ENCODE results near the gene BEX2.
"Not testable (repeated sequence)": the region's sequence is repeated elsewhere in the genome, so short reads cannot be mapped to it uniquely, and the experiment has no call there.

BEX2 gene

DNA sequence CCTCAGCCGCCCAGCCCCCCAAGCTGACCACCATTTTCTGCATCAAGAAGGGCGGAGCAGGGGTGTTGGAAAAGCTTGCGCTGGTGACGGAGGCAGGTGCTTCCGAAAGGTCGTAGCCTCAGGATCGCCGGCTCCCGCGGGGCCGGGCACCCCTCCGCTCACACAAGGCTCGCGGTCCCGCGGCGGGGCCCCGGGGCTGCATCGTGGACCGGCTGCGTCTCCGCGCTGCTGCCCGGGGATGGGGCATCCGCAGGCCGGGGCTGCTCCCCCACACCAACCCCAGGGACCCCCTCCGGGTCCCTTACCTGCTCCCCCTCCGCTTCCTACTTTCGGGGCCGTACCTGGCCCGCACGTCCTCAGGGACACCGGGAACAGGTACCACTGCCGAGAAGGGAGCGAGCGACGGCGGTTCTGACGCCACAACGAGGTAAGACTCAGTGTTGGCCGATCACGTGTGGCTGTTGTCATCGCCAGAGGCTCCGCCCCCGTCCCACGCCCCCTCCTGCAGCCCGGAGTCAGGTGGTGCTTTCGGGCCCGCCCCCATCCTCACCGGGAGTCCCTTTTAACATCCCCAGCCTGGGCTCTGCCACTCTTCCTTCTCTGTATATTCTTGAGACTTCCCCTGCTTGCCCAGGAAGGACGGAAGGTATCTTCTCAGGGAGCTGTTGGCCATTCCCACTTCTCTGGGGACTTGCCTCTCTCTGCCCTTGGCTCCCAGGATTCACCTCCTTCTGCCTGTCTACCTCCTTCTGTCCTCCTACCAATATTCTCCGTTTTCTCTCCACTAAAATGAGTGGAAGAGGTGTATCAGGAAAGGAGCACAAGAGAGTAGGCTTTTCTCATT, at the start of gene BEX2:
BEX2 (minus strand) TSS at position 436 of the 844 bp plus-strand sequence. CDS start 1,014 bp downstream, outside the sequence.
- peak; percentile 10 for DNase-seq

DNA sequence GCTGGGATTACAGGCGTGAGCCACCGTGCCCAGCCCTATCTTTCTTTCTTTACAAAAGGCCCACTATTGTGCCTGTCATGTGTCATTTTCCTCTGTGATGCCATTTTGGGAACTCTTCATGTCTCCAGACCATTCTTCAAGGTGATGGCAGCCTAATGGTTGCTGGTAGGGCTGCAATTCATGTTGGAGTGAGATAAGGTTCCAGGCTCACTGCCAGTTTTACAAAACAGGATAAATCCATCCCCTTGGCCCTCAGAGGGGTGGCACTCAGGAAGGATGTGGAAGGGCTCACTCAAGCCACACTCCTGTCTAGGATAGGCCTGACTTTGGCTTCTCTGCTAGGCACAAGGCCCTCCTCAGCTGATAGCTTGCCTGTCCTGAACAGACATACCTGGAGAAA, 49.3 kb upstream of the BEX2 start:
- peak; percentile 75 for DNase-seq

DNA sequence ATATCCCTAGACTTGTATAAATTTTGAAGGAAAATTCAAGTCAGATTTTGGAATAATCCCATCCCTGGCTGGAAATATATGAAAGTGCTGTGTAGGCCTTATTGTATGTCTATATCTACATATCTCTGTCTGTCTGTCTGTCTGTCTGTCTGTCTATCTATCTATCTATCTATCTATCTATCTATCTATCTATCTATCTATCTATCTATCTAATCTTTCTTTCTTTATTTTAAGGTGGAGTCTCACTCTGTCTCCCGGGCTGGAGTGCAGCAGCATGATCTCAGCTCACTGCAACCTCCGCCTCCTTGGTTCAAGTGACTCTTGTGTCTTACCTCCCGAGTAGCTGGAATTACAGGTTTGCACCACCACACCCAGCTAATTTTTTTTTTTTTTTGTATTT, 48.8 kb upstream of the BEX2 start:
- not testable (repeated sequence) for DNase-seq

DNA sequence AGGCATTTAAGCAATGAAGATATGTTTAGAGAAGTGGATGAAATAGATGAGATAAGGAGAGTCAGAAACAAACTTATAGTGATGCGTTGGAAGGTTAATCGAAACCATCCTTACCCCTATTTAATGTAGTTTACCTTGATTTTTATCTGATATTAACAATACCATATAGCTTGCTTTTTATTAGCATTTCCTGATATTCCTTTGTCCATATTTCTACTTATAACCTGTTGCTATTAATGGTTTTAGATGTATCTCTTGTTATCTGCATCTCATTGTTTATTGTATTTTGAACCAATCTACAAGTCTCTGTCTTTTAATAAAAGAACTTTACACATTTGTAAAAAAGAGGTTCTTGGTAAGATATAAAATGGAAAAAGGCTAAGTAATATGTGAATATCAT, 47.1 kb upstream of the BEX2 start:
- no peak for DNase-seq

DNA sequence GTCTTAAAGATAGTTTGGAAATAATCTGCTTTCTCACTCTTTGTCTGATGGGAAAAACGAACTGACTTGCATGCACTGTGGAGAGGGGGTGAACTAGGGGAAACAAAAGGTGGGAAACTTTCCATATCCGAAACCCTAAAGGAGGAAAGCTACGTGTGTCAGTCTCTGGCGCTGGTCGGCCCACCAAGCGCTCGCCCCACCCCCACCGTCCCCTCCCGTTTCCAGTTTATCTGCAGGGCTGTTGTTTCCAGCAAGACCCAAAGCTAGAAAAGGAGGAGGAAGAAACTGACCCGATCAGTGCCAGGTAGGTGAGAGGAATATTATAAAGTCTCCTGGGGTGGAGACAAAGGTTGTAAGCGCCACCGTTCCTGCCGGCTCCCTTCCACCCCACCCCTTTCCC, 46.1 kb upstream of the BEX2 start:
- no peak for DNase-seq

DNA sequence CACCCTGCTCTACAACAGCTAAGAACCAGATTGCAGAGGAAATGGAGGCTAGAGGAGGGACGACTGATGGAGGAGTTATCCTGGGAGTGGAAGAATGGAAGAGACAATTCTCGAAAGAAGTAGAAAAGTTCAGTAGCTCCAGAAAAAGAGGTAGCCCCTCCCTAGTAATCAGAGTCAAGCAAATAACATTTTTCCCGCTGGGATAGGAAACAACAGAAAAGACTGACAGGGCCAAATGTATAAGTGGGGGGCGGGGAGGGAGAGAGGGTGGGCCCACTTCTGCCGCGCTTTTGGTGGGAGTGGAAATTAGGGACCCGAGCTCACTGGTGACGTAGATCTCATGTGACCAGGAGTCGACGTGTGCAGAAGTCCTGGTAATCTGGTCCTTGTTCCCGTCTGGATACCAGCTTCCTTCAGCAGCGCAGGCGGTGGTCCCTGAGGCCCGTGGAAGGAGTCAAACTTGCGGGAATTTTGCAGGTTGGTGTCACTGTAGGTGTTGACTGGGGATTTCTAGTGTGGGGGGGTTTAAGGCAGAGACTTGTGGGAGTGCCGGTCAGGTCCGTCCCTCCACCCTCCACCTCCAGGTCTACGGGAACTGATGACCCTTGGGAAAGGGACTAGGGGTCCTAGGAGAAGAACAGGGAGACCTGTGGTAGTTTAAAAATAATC, 45.5 kb upstream of the BEX2 start, which contains the start of gene TCEAL9:
TCEAL9 (plus strand) TSS at position 377 of the 669 bp plus-strand sequence. CDS start 1,179 bp downstream, outside the sequence.
- DNase-seq: peak; percentile 47

DNA sequence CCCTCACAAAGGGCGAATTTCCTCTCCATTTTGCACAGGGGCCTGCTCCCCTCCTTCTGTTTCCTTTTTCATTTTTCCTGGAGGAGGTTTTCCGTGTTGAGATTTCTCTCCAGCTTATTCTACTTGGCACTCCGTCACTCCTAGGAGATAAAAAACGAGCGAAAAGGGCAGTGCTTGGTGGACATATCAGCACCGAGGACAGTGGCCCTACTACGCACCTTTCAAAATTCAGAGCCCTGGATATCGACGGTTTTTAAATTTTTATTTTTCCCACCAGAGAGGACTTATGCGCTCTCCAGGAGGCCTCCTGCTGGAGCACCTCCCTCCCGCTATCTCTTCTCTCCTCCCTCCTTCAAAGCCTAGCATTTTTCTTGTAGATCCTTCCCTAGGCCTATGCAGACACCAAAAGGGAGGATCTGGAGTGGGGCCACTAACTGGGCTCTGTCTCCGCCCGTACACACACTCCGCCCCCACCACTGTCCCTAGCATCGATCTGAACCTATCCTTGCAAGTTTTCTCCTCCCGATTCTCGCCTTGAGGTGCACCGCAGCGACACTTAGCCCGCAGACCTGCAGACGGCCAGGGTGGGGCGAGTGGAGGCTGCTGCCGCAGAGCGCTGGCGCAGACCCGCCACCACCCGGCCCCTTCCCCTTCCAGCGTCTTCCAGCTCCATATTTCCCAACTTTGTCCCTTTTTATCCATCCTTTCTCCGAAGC, 37.0 kb upstream of the BEX2 start:
- DNase-seq: no peak

DNA sequence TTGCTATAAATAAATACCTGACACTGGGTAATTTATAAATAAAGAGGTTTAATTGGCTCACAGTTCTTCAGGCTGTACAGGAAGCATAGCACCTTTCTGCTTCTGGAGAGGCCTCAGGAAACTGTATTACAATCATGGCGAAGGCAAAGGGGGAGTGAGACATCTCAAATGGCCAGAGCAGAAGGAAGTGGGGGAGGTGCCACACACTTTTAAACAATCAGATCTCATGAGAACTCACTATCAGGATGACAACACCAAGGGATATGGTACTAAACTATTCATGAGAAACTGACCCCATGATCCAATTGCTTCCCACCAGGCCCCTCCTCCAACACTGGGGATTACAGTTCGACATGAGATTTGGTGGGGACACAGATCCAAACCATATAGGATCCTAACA, 33.8 kb upstream of the BEX2 start:
- DNase-seq: no peak

DNA sequence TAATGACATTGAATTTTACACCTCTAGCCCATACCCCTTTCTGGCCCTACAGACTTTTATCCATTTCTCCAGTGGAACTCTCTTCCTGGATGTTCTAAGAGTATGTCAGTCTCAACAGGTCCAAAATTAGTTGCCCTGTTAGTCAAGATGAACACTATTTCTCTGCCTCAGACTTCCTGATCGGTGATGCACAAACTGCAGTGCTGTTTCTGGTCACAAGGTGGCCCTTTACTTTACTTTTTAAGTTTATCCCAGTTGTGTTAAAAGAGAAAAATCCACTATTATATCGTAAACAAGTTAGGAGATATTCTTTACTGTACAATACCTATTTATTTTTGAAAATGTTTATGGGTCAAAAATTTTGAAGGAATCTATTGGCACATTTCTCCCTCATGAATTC, 32.3 kb upstream of the BEX2 start:
- peak; percentile 12 for DNase-seq

DNA sequence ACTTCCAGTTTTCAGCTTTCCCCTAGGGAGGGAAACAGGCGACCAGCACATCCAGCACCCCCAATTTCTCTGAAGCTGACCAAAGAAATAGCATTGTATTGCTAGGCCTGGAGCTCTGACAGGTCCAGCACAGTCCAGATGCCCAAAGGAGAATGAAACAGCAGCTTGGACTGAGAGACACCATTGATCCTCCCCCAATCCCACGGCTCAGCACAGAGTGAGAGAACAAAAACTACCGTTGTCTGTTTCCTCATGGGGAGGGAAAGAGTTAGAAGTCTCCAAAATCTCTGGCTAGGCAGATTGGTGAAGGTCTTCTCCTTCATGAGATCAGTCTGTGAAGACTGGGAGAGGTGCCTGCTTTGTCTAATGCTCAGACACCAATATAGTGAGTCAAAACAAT, 27.9 kb upstream of the BEX2 start:
- no peak for DNase-seq

DNA sequence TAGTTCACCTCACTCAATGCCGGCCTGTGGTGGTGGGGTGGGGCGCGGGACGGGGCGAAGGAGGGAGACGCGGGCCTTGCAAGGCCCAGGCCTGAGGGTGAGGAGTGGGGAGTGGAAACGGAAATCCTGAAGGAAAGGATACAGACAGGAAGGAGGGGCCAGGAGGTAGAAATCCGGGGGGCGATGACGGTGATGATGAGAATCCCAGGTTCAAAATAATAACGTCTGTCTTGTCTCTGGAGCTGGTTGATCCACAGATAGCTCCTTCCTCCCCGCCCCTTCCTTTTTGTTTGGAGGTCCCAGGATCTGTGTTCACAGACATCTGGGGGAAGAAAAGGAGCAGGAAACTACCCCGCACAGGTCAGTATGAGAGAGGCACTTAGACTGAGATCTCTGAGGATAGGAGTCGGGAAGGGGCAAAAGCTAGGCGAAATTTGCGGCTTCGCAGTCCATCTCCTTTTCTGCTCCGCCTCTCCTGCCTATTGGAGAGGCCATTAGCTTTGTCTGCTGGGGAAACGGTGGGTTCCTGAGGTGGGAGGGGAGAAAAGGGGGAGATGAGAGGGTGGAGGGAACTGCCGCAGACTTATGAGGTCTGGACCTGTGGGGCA, 20.0 kb upstream of the BEX2 start:
- no peak for DNase-seq

DNA sequence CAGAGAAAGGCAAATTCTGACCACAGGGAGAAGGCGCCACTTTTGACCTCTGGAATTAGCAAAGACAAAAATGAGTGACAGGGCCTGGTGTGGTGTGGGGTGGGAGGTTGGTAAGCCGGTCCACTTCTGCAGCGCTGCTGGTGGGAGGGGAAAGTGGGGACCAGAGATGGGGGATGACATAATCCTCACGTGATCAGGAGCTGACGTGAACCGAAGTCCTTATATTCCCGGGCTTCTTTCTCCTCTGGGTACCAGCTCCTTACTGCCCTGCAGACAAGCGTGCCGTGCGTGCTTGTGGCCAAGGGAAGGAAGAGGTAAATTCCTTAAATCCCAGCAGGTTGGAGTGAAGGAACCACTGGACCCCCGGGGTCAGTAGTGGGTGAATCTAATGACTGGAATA, 19.2 kb upstream of the BEX2 start, which contains the start of gene TCEAL7:
TCEAL7 (plus strand) TSS at position 249 of the 400 bp plus-strand sequence. CDS start 1,165 bp downstream, outside the sequence.
- DNase-seq: no peak

DNA sequence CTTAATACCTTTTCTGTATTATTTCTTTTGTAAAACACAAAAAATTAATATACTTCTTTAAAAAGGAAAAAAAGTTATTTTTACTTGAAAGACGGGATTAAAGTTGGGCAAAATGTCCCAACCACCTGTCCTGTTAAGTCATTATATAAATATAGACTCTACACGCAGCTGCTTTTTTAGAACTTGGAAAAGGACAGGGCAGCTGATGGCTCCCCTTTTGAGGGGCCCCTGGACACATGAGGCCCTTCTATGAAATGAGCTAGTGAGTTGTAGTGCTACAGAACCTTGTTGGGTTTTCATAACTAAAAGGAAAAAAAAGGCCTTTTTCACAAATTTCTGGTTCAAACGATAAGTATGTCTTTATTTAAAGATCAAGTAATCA, 600 bp upstream of the BEX2 start:
- no peak for DNase-seq

DNA sequence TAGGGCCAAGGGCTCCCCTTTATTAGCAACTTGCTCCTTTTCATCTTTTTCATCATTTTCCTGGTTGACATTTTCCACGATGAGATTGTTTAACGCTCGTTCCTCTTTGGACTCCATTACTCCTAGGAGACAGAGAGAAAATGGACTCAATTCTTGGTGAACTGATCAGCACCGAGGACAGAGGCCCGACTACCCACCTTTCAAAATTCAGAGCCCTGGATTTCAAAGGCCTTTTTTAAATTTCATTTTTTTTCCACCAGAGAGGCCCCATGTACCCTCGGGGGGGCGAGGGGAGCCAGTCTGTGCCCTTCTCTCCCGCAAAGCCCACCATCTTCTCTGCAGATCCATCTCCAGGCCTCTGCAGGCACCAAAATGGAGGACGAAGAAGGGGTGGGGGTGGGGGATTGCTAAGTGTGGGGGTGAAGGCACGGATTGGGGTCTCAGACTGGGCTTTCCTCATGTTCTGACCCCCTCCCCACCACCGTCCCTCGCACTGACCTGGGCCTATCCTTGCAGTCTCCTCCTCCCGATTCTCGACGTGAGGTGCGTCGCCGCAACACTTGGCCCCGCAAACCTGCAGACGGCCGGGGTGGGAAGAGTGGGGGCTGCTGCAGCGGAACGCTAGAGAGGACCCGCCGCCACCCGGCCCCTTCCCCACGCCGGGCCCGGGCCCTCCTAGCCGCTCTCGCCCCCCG, 783 bp downstream of the BEX2 start:
- DNase-seq: no peak

DNA sequence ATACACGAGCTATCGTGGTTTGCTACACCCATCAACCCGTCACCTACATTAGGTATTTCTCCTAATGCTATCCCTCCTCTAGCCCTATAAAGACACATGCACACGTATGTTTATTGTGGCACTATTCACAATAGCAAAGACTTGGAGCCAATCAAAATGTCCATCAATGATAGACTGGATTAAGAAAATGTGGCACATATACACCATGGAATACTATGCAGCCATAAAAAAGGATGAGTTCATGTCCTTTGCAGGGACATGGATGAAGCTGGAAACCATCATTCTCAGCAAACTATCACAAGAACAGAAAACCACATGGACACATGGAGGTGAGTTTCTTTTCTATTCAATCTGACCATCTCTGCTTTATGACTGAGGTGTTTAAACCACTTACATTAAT, 5.1 kb downstream of the BEX2 start:
- not testable (repeated sequence) for DNase-seq

DNA sequence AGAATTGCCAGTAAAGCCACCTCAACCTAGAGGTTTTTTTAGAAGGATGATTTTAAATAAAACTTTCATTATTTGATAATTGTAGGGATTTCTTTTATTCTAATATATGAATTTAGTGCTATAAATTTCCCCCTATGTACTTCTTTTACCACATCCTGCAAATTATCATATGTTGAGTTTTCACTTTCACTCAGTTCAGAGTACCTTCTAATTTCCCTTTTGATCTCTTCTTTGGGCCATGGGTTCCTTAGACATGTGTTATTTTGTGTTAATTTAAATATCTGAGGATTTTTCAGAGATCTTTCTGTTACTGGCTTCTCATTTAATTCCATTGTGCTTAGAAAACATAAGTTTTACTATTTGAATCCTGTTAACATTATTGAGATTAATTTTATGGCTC, 6.1 kb downstream of the BEX2 start:
- no peak for DNase-seq

DNA sequence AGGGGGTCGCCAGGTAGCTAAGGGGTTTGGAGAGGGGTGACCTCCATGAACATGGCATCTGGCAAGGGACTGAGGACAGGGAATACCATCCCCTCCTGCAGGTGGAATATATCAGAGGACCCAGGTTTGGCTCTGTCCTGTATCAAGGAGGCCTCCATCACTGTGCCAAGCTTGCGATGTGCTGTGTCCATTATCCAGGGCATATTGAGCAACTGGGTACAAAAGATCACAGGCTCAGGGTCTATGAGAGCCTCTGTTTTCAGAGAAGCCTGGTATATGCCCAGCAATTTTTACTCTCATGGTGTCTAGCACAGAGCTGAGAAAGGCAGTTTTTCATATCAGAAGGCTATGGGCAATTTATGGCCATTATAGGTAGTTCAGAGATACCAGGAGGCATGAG, 17.7 kb downstream of the BEX2 start:
- no peak for DNase-seq

DNA sequence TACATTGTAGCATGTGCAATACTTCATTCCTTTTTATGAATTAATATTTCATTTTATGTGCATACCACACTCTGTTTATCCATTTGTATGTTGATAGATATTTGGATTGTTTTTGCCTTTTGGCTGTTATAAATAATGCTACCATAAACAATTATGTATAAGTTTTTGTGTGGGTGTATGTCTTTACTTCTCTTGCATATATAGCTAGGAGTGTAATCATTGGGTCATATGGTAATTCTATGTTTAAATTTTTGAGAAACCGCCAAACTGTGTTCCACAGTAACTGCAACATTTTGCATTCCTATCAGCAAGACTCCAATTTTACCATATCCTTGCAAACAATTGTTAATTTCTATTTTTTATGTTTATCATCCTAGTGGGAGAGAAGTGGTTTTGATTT, 31.2 kb downstream of the BEX2 start:
- no peak for DNase-seq

DNA sequence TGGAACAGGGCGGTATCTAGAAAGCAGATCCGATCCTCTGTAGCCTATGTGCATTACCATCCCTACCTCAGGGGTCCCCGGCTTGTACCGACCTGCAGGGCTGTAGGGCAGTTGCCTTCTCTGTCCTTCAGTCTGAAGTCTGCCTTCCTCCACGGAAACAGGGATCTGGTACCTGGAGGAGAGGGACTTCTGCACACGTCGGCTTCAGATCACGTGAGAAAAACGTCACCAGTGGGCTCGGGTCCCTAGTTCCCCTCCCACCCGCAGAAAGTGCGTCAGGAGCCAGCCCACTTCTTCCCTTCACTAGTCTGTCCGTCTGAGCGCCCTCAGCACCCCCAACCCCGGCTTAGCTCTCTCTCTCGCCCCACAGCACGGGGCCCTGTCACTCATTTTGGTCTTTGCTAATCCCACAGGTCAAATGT, 34.2 kb downstream of the BEX2 start, which contains the start of gene TCEAL5:
TCEAL5 (minus strand) TSS at position 170 of the 422 bp plus-strand sequence. CDS start 2,187 bp downstream, outside the sequence.
- no peak for DNase-seq

DNA sequence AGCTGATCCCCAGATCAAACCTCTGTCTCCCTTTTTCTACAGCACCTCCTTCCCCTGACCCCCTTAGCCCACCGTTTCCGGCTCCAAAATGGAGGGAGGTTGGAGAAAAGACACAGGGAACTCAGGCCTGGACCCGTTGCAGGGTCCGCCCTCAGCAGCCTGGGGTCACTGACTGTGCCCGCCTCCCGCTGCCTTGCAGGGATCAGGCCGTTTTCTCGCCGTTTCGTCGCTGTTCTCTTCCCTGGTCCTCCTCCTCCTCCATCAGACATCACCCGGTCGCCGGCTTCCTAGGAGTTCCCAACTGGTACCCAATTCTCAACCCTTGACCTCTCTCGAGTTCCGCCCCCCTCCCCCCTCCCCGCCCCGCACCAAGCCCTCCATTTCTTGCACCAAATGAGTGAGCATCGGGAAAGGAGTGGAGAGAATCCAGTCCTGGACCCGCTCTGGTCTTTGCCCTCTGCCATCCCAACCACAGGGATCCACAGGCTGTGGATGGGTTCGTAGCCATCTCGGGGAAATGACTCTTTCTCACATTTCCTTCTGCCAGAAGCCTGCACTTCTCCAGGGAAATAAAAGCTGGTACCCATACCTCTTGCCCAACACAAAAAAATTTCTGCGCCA, 34.7 kb downstream of the BEX2 start:
- DNase-seq: no peak

DNA sequence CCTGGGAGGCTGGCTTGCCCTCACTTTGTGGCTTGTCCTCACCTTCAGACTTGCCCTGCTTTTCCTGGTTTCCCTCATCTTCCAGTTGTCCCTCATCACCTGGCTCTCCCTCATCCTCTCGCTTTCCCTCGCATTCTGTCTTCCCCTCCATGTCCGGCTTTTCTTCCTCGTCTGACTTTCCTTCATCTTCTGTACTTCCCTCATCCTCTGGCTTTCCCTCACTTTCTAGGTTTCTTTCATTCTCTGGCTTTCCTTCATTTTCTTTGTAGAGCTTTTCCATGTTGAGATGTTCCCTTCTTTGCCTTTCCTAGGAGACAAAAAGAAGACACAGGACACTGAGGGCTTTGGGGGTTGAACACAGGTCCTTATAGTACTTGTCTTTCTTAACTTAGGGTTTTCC, 36.5 kb downstream of the BEX2 start:
- no peak for DNase-seq

Measured in GDM1 (cell line).